Stimulated activated memory B cell treated with anti-CD40 and anti-IgM and Interleukin-4, amounts not matched to agents 10 μg/mL and 1 μg/mL and 100 μg/mL, for 72 hours (primary cell): ENCODE measurements around the gene XAB2.
A peak's percentile ranks its signal among the peaks of the same experiment; 100 is the strongest.

Source experiments
- ATAC-seq: fragments of 150-1000 bp; cut with Tn5 transposase; 2 replicates; pipeline ENCODE4 v1.10.0; 2021
- H3K27ac Mint-ChIP-seq: one replicate; pipeline ENCODE4 v1.8.0; 2022; ENCODE audit warnings: mild to moderate bottlenecking, mixed read lengths
- H3K27me3 Mint-ChIP-seq: one replicate; pipeline ENCODE4 v1.8.0; 2022; ENCODE audit warnings: mixed read lengths
- H3K36me3 Mint-ChIP-seq: one replicate; pipeline ENCODE4 v1.8.0; 2022; ENCODE audit warnings: mixed read lengths
- H3K4me1 Mint-ChIP-seq: one replicate; pipeline ENCODE4 v1.8.0; 2022; ENCODE audit warnings: mixed read lengths
- H3K4me3 Mint-ChIP-seq: one replicate; pipeline ENCODE4 v1.8.0; 2022; ENCODE audit warnings: mild to moderate bottlenecking, moderate library complexity, mixed read lengths
- H3K9me3 Mint-ChIP-seq: one replicate; pipeline ENCODE4 v1.8.0; 2022; ENCODE audit warnings: mixed read lengths

The XAB2 gene

GRCh38 chr19:7614859-7615741, 14.2 kb downstream of the XAB2 start:
- Mint-ChIP-seq H3K4me3 (no peak overlapping the region), H3K27me3 (no peaks in the 10 kb centered on the region), H3K9me3 (no peaks in the 10 kb centered on the region), H3K4me1 (no peaks in the 10 kb centered on the region), H3K36me3 (peaks cover 38% of the 10 kb centered on the region), H3K27ac (no peak overlapping the region)
- ATAC-seq = no peak

- H3K27me3 Mint-ChIP-seq = no peaks in the 10 kb centered on the region
- H3K27ac Mint-ChIP-seq = no peak overlapping the region
- H3K9me3 Mint-ChIP-seq = no peaks in the 10 kb centered on the region
- no peak overlapping the region for H3K4me3 Mint-ChIP-seq
- H3K36me3 Mint-ChIP-seq = peaks cover 14% of the 10 kb centered on the region
- no peaks in the 10 kb centered on the region for H3K4me1 Mint-ChIP-seq
- no peak for ATAC-seq
Observed at GRCh38 chr19:7612282-7613274, 16.8 kb downstream of the XAB2 start.

- no peak overlapping the region for H3K27ac Mint-ChIP-seq
Observed at GRCh38 chr19:7611541-7612279, 17.6 kb downstream of the XAB2 start.

GRCh38 chr19:7610491-7611240, 18.7 kb downstream of the XAB2 start:
- ATAC-seq = no peak
- H3K27ac Mint-ChIP-seq = no peak overlapping the region
- H3K9me3 Mint-ChIP-seq = peaks cover 2% of the 10 kb centered on the region
- H3K4me3 Mint-ChIP-seq = no peak overlapping the region
- H3K4me1 Mint-ChIP-seq = peaks cover 2% of the 10 kb centered on the region
- H3K27me3 Mint-ChIP-seq = peaks cover 12% of the 10 kb centered on the region
- peaks cover 2% of the 10 kb centered on the region for H3K36me3 Mint-ChIP-seq

More at GRCh38 chr19:7611541-7612279, 17.6 kb downstream of the XAB2 start:
- no peak overlapping the region for H3K4me3 Mint-ChIP-seq
- H3K27me3 Mint-ChIP-seq = peaks cover 5% of the 10 kb centered on the region
- no peaks in the 10 kb centered on the region for H3K9me3 Mint-ChIP-seq
- no peaks in the 10 kb centered on the region for H3K4me1 Mint-ChIP-seq
- peaks cover 5% of the 10 kb centered on the region for H3K36me3 Mint-ChIP-seq
- ATAC-seq = no peak

- ATAC-seq = no peak
Observed at GRCh38 chr19:7607874-7608560, 21.3 kb downstream of the XAB2 start.

GRCh38 chr19:7607212-7607873, 22.0 kb downstream of the XAB2 start:
- H3K36me3 Mint-ChIP-seq = peaks cover 5% of the 10 kb centered on the region
- no peak overlapping the region for H3K27ac Mint-ChIP-seq
- no peak for ATAC-seq
- no peak overlapping the region for H3K4me3 Mint-ChIP-seq
- peaks cover 5% of the 10 kb centered on the region for H3K9me3 Mint-ChIP-seq
- H3K4me1 Mint-ChIP-seq = peaks cover 6% of the 10 kb centered on the region
- H3K27me3 Mint-ChIP-seq = peaks cover 44% of the 10 kb centered on the region

More at GRCh38 chr19:7607874-7608560, 21.3 kb downstream of the XAB2 start:
- peaks cover 6% of the 10 kb centered on the region for H3K4me1 Mint-ChIP-seq
- H3K4me3 Mint-ChIP-seq = no peak overlapping the region
- peaks cover 37% of the 10 kb centered on the region for H3K27me3 Mint-ChIP-seq
- H3K9me3 Mint-ChIP-seq = peaks cover 5% of the 10 kb centered on the region
- no peak overlapping the region for H3K27ac Mint-ChIP-seq
- H3K36me3 Mint-ChIP-seq = peaks cover 5% of the 10 kb centered on the region

- Mint-ChIP-seq H3K27me3 (peaks cover 50% of the 10 kb centered on the region), H3K27ac (no peak overlapping the region), H3K9me3 (peaks cover 5% of the 10 kb centered on the region), H3K4me1 (peaks cover 6% of the 10 kb centered on the region), H3K4me3 (no peak overlapping the region), H3K36me3 (peaks cover 5% of the 10 kb centered on the region)
- ATAC-seq = no peak
Observed at GRCh38 chr19:7606289-7606688, 23.1 kb downstream of the XAB2 start.

GRCh38 chr19:7605490-7606222, 23.7 kb downstream of the XAB2 start:
- no peak overlapping the region for H3K4me3 Mint-ChIP-seq
- peak; percentile 28 for ATAC-seq
- H3K9me3 Mint-ChIP-seq = peaks cover 8% of the 10 kb centered on the region
- H3K36me3 Mint-ChIP-seq = peaks cover 5% of the 10 kb centered on the region
- H3K4me1 Mint-ChIP-seq = peaks cover 6% of the 10 kb centered on the region
- peaks cover 50% of the 10 kb centered on the region for H3K27me3 Mint-ChIP-seq
- H3K27ac Mint-ChIP-seq = no peak overlapping the region

GRCh38 chr19:7603919-7604318, 25.4 kb downstream of the XAB2 start:
- Mint-ChIP-seq H3K36me3 (peaks cover 5% of the 10 kb centered on the region), H3K27me3 (peaks cover 52% of the 10 kb centered on the region), H3K4me3 (no peak overlapping the region), H3K4me1 (peaks cover 6% of the 10 kb centered on the region), H3K27ac (no peak overlapping the region), H3K9me3 (peaks cover 10% of the 10 kb centered on the region)
- ATAC-seq = no peak

GRCh38 chr19:7602935-7603497, 26.3 kb downstream of the XAB2 start:
- peaks cover 61% of the 10 kb centered on the region for H3K27me3 Mint-ChIP-seq

GRCh38 chr19:7602240-7602934, 27.0 kb downstream of the XAB2 start:
- Mint-ChIP-seq H3K9me3 (peaks cover 12% of the 10 kb centered on the region), H3K4me1 (peaks cover 6% of the 10 kb centered on the region), H3K27me3 (peaks cover 67% of the 10 kb centered on the region), H3K27ac (no peak overlapping the region), H3K36me3 (peaks cover 5% of the 10 kb centered on the region), H3K4me3 (no peak overlapping the region)
- ATAC-seq = no peak

More at GRCh38 chr19:7602935-7603497, 26.3 kb downstream of the XAB2 start:
- Mint-ChIP-seq H3K4me1 (peaks cover 6% of the 10 kb centered on the region), H3K27ac (no peak overlapping the region), H3K36me3 (peaks cover 5% of the 10 kb centered on the region), H3K9me3 (peaks cover 12% of the 10 kb centered on the region), H3K4me3 (no peak overlapping the region)
- no peak for ATAC-seq

GRCh38 chr19:7600721-7601120, 28.6 kb downstream of the XAB2 start:
- peaks cover 16% of the 10 kb centered on the region for H3K4me1 Mint-ChIP-seq
- H3K9me3 Mint-ChIP-seq = peaks cover 11% of the 10 kb centered on the region
- peaks cover 4% of the 10 kb centered on the region for H3K36me3 Mint-ChIP-seq
- ATAC-seq = no peak
- no peak overlapping the region for H3K27ac Mint-ChIP-seq
- peaks cover 68% of the 10 kb centered on the region for H3K27me3 Mint-ChIP-seq
- no peak overlapping the region for H3K4me3 Mint-ChIP-seq
